ENCODE data around the gene A2M.

- TF ChIP-seq CTCF (IDR thresholded peaks at IDR 0.05) (no peak), PBX3 (IDR thresholded peaks at IDR 0.05) (no peak), EP300 (IDR thresholded peaks at IDR 0.05) (no peak), POLR2A (IDR thresholded peaks at IDR 0.05; ENCODE audit: low read length) (no peak), CBX2 (IDR thresholded peaks at IDR 0.05; ENCODE audit: borderline replicate concordance, low read depth) (no peak)
Measured at GRCh38 chr12:9051158-9051550, 64.6 kb downstream of the A2M start.
